Heart right ventricle (tissue), 16 donors: Measurements from ENCODE around the gene SEC31B. TPM values are rescaled to one million over a fixed set of nuclear protein-coding genes. Genes with fewer than 3 reads are reported as not detected.

Experiments
- ATAC-seq, 8 donors: fragments of 200-7000 bp; cut with Tn5 transposase; one replicate each; pipeline ENCODE4 v1.9.1; 2020; ENCODE audit warnings: mild to moderate bottlenecking in 8 of 8, moderate library complexity in 8 of 8, moderate number of reproducible peaks in 1 of 8
- DNase-seq, 2 donors: peaks; one replicate each; pipeline ENCODE4 v3.0.0-alpha.2; 2020
- H3K27ac ChIP-seq, 10 donors: fragments of 200-600 bp; sonication (generic) in 2 of 10; one replicate each; pipeline versions ENCODE4 v1.5.0 to v1.8.0; 2020 to 2022; ENCODE audit warnings: mild to moderate bottlenecking in 3 of 10
- H3K27me3 ChIP-seq, 7 donors: fragments of 200-600 bp; one replicate each; pipeline ENCODE4 v1.8.0; 2021 to 2022; ENCODE audit warnings: mild to moderate bottlenecking in 2 of 7
- H3K36me3 ChIP-seq, 9 donors: fragments of 200-600 bp; sonication (generic) in 1 of 9; one replicate each; pipeline versions ENCODE4 v1.5.0 to v1.8.0; 2020 to 2022; ENCODE audit warnings: mild to moderate bottlenecking in 2 of 9
- H3K4me1 ChIP-seq, 9 donors: fragments of 200-600 bp; sonication (generic) in 1 of 9; one replicate each; pipeline versions ENCODE4 v1.5.0 to v1.8.0; 2020 to 2022; ENCODE audit warnings: mild to moderate bottlenecking in 4 of 9
- H3K4me3 ChIP-seq, 10 donors: fragments of 200-600 bp; sonication (generic) in 2 of 10; one replicate each; pipeline versions ENCODE4 v1.5.0 to v1.8.0; 2020 to 2022; ENCODE audit warnings: mild to moderate bottlenecking in 7 of 10, moderate library complexity in 2 of 10
- H3K9me3 ChIP-seq, 11 donors: fragments of 200-600 bp in 10 of 11; sonication (generic) in 2 of 11; one replicate each; pipeline versions ENCODE4 v1.5.0 to v1.8.0; 2013 to 2022; ENCODE audit warnings: mild to moderate bottlenecking in 2 of 11, control low read depth in 1 of 11, moderate library complexity in 1 of 11
- WGBS, 2 donors: extraction: QIAGEN DNeasy Blood & Tissue Kit; methylation state at CpG; one replicate each; pipeline ENCODE4 v1.1.7; 2013; ENCODE audit warnings: inconsistent platforms in 1 of 2; 5-methylcytosine and 5-hydroxymethylcytosine counted together
- intact Hi-C, 10 donors: fragments of 100-400 bp; cut with DNase I; formaldehyde crosslinking; loops; one replicate each; pipeline versions ENCODE4 v1.11.1 to v1.14.2; 2022
- polyA plus RNA-seq, 2 donors: library from polyadenylated mRNA; stranded (reverse); fragments of 200-250 nt; gene quantifications; one replicate each; pipeline ENCODE4 v1.2.3, GENCODE V29; 2013
- total RNA-seq, 10 donors: library from RNA; stranded (reverse); fragmentation: NEBNext Ultra II Directional in 3 of 10; extraction: Animal tissue kit (Norgen Biotek cat#: 25700) in 3 of 10; gene quantifications; one replicate each; pipeline versions ENCODE4 v1.2.1 to v1.2.4, GENCODE V29; 2021 to 2023
- TF ChIP-seq, protein P1 (sequence below), 9 donors: fragments of 200-600 bp; sonication (generic) in 2 of 9; IDR thresholded peaks; one replicate each; pipeline versions ENCODE4 v1.5.0 to v1.8.0; 2021 to 2022; ENCODE audit warnings: antibody characterized with exemption in 9 of 9, mild to moderate bottlenecking in 5 of 9, moderate library complexity in 1 of 9
- donor health status: Arrhythmogenic right ventricular cardiomyopathy.
- donor health status: ischemic (EF 13 %, LVEDD 7.1; RV severe dilation, severe dysfunction).
- donor health status: healthy with polysubstance abuse.
- donor health status: DM: no; HTN: yes; CAD: no.
- donor health status: DM: no; HTN: no; CAD: no.
- donor health status: ischemic (EF 25% LVEDD 6.9; RV normal size, moderate dysfunction).
- donor health status: ischemic (EF 25% LVEDD 5.7; RV mildly dilated, moderate dysfunction).
- donor health status: healthy.
- donor health status: DM: yes; HTN: yes; CAD: no.
- donor health status: Ischemic cardiomyopathy.
- donor health status: ischemic (EF 35%, LVEDD 5.7; RV mildly dilated, moderate dysfunction).
- donor health status: nonischemic (EF 11% LVEDD 7.7; RV severe dilation, severe dysfunction).
- donor health status: DM: yes; HTN: yes; CAD: no.
- donor health status: PGD.
- donor health status: ischemic (EF 29% LVEDD 5.4; RV normal size, mild dysfunction).
- donor health status: nonischemic (EF 23%, LVEDD 6.1; RV moderate dilation, normal function).

The SEC31B gene
- total and polyA plus RNA-seq, 12 donors = 2.7 to 28.2 (median 8.3) TPM

GRCh38 chr10:100560248-100560647 is 40.6 kb upstream of the SEC31B start:
- 95 to 98% methylated on average over 1 of the region's 1 CpG for WGBS, 2 donors
- intact Hi-C loops = loop anchor here (5.0 to 10.0 kb wide), 7 partner anchors 175 to 327 kb away; partner anchors contain the start of gene PAX2 (in 3 of the 10)
- Histone ChIP-seq H3K4me1 (peaks cover 0 to 15% (median 12%) of the 10 kb centered on the region in 9 donors), H3K27ac (no peak overlapping the region), H3K36me3 (peaks cover 0 to 50% (median 0%) of the 10 kb centered on the region in 9 donors), H3K27me3 (peaks cover 6 to 41% (median 37%) of the 10 kb centered on the region in 7 donors), H3K4me3 (no peak overlapping the region), H3K9me3 (no peaks in the 10 kb centered on the region)
- ATAC-seq = no peak
- DNase-seq = no peak
- TF ChIP-seq, protein P1, sequence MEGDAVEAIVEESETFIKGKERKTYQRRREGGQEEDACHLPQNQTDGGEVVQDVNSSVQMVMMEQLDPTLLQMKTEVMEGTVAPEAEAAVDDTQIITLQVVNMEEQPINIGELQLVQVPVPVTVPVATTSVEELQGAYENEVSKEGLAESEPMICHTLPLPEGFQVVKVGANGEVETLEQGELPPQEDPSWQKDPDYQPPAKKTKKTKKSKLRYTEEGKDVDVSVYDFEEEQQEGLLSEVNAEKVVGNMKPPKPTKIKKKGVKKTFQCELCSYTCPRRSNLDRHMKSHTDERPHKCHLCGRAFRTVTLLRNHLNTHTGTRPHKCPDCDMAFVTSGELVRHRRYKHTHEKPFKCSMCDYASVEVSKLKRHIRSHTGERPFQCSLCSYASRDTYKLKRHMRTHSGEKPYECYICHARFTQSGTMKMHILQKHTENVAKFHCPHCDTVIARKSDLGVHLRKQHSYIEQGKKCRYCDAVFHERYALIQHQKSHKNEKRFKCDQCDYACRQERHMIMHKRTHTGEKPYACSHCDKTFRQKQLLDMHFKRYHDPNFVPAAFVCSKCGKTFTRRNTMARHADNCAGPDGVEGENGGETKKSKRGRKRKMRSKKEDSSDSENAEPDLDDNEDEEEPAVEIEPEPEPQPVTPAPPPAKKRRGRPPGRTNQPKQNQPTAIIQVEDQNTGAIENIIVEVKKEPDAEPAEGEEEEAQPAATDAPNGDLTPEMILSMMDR (IDR thresholded peaks at IDR 0.05) = no peak

- no peaks in the 10 kb centered on the region for H3K4me1 ChIP-seq
- ATAC-seq = no peak
- no peak overlapping the region for H3K4me3 ChIP-seq
- DNase-seq = no peak
- intact Hi-C loops = loop anchor here in 1 of 10 donors (10.0 kb wide), 1 partner anchor 320 kb away; no protein-coding TSS in a partner anchor
- peaks cover 0 to 73% (median 0%) of the 10 kb centered on the region in 9 donors for H3K36me3 ChIP-seq
- TF ChIP-seq, protein P1 (IDR thresholded peaks at IDR 0.05) = no peak
- no peak overlapping the region for H3K27ac ChIP-seq
- no peaks in the 10 kb centered on the region for H3K27me3 ChIP-seq
- 88 to 96% methylated on average over 2 of the region's 2 CpGs for WGBS, 2 donors
- H3K9me3 ChIP-seq = no peaks in the 10 kb centered on the region
These were observed 35.2 kb upstream of the SEC31B start for GRCh38 chr10:100554902-100555301.

- TF ChIP-seq, protein P1 (IDR thresholded peaks at IDR 0.05) = no peak
- no peak overlapping the region for H3K27ac ChIP-seq
- no peak for ATAC-seq
- H3K4me1 ChIP-seq = no peaks in the 10 kb centered on the region
- intact Hi-C loops = loop anchor here in 1 of 10 donors (10.0 kb wide), 1 partner anchor 321 kb away; no protein-coding TSS in a partner anchor
- DNase-seq = no peak
- no peaks in the 10 kb centered on the region for H3K27me3 ChIP-seq
- no peak overlapping the region for H3K4me3 ChIP-seq
- no peaks in the 10 kb centered on the region for H3K9me3 ChIP-seq
- 96 to 99% methylated on average over 3 of the region's 3 CpGs for WGBS, 2 donors
- H3K36me3 ChIP-seq = peaks cover 0 to 83% (median 0%) of the 10 kb centered on the region in 9 donors
These were observed 34.3 kb upstream of the SEC31B start for GRCh38 chr10:100553929-100554328.

DNA sequence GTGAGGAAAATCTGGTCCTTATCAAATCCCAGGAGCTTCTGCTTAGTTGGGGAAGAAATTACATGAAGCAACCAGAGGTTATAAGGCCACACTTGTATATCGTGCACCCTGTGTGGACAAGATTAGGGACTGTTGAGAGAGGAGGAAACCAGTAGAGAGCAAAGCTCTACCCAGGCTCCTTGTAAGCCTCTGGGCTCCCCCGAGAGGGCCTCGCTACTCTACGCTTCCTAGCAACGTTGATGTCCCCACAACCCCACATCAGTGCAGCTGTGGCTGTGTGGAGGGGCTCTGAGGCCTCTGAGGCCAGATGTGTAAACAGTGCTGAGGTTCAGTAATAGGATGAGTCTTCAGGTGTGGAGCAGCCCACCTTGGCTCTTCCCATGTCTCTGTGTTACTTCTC is 32.1 kb upstream of the SEC31B start:
- ATAC-seq (no peak), DNase-seq (no peak)
- Histone ChIP-seq H3K4me1 (no peaks in the 10 kb centered on the region), H3K36me3 (peaks cover 0 to 87% (median 19%) of the 10 kb centered on the region in 9 donors), H3K4me3 (no peak overlapping the region), H3K27ac (no peak overlapping the region), H3K9me3 (no peaks in the 10 kb centered on the region), H3K27me3 (no peaks in the 10 kb centered on the region)
- TF ChIP-seq, protein P1 (IDR thresholded peaks at IDR 0.05) = no peak
- intact Hi-C loops = loop anchor here in 1 of 10 donors (10.0 kb wide), 1 partner anchor 323 kb away; no protein-coding TSS in a partner anchor
- 63 to 66% methylated on average over 5 of the region's 5 CpGs for WGBS, 2 donors
